MV-4-11 (cell line): Measurements from ENCODE around the gene RAB8A.

Source experiments
- DNase-seq: peaks from one replicate; lab custom pipeline; 2025; lab: John Stamatoyannopoulos, UW

Gene RAB8A

DNA sequence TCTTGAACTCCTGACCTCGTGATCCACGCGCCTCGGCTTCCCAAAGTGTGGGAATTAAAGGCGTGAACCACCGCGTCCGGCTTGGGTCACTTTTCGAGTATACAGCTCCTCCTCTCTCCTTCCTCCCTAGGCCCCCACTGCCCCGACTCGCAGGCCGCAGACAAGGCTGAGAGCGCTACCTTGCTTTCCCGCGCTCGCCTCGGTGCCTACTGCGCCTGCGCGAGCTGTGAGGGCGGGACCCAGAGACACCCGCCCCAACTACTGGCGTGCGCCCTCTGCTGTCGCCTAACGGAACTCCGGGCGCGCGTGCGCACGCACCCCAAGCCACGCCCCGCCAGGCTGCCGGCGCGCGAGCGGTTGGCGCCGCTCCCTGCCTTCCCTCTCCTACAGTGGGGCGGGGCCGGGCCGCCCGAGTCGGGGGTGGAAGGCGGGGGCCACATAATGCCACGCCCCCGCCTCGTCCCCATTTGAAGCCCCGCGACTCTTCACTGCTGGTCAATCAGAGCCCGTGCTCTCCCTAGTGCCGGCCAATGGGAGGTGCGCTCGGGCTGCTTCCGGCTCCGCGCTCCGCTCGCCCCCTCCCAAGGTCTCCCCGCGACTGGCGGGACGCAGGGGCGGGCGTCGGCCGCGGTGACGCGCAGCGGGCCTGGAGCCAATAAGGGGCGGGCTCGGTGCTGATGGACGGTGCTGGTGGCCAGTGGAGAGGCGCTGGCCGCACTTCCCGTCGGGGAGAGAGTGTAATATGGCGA is at the start of gene RAB8A:
TSS of gene RAB8A (plus strand) at position 730 of the 749 bp plus-strand sequence. CDS start at position 743, 13 bp downstream.
- DNase-seq: peak; percentile 99

DNA sequence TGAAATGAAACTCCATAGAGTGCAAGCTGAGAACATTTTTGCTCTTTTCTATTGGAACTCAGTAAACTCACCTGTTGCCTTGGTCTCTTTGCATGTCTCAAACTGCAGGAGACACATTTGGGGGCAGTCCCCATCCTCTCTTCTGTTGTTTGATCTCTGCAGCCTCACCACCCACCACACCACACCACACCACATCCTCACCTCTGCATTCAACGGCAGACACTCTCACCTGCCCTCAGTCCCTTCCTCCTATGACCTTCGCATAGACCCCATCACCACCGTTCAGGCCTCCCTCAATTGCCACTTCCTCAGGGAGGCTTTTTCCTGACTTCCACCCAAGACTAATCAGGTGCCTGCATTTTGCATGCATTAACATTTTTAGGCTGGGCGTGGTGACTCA is 49.7 kb upstream of the RAB8A start:
- DNase-seq: no peak

DNA sequence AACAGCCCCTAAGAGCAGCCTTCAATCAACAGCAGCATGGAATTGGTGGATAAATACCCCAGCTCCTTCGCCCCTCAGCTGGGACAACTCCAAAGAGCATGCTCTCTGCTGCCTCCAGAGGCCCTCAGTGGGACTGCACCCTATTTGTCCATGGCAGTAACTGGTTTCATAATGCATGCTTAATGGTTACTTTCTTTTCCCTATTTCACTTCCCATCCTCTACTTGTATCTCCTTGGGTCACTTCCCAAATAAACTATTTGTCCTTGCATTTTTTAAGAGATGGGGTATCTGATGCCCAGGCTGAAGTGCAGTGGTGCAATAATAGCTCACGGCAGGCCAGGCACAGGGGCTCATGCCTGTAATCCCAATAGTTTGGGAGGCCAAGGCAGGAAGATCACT is 48.9 kb upstream of the RAB8A start:
- peak; percentile 95 for DNase-seq

DNA sequence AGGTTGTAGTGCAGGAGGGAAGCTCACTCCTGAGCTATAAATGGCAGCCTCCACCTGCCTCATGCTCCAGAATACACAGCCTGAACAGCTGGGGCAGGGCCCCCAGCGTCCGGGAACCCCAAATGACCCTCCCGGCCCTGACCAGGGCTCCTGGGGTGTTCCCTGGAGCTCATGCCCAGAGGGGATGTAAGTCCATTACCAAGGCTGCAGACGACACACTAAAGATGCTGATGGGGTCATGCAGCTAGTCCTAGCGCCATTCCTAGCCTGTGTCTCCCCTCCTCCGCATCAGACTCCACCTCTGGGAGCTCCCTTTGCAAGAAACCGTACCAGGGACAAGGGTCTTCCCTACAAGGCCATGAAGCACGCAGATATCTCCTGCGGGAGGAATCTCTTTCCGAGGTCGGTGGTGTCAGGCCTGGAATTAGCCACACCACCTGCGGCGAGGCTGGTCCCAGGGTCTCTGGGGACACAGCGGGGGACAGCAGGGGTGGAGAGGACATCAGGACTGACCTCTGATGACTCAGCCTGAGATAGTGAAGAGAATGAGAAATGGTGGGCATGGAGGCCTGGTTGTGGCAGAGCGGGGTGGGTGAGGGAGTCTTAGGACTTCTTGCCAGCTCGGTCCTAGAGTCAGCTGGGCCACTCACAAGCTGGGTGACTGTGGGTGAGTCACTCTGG is 47.3 kb upstream of the RAB8A start:
- DNase-seq: no peak

DNA sequence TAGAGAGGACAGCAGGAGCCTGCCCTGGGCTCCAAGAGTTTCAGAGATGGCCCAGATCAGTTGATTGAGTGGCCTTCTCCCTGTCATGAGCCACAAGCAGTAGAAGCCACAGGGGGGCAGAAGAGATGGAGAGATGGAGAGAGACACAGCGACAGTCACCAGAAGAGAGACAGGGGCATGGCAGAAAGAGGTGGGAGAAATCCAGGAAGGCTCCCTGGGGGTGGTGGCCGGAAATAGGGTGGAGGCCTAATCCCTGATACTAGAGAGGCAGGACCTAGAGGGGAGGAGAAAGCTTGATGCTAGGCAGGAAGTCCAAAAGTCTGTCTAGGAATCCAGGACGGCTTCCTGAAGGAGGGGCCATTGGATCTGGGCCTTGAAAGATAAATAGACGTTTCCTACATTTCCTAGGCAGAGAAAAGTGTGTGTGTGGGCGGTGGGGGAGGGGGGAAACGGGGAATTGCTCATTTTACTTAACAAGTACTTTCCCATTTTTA is 45.0 kb upstream of the RAB8A start:
- peak; percentile 78 for DNase-seq

DNA sequence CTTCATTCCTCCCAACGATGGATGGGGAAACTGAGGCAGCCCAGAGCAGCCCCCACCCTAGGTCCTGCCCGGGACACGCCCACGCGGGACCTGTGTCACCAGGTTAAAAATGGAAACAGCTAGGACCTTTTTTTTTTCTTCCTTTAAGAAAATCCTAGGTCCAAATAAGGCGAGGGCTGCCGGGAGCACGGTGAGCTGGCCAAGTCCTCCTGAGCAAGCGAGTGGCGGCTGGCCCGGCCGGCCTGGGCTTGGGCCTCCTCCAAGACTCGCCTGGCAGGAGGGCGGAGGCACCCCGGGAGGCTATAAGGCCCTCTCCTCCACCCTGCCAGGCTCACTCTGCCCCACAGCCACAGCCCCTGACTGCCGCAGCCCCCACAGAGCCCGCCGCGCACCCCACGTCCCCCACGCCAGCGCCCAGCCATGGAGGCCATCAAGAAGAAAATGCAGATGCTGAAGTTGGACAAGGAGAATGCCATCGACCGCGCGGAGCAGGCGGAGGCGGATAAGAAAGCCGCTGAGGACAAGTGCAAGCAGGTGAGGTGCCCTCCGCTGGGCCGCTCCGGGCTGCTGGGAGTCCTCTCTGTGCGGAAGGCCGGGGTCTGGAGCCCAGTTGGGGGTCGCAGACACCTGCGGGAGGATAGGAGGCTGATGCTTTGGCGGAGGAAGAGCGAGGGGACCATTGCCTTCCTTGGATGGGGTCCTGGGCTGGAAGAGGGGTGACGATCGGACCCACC is 44.3 kb upstream of the RAB8A start:
- DNase-seq: peak; percentile 43

DNA sequence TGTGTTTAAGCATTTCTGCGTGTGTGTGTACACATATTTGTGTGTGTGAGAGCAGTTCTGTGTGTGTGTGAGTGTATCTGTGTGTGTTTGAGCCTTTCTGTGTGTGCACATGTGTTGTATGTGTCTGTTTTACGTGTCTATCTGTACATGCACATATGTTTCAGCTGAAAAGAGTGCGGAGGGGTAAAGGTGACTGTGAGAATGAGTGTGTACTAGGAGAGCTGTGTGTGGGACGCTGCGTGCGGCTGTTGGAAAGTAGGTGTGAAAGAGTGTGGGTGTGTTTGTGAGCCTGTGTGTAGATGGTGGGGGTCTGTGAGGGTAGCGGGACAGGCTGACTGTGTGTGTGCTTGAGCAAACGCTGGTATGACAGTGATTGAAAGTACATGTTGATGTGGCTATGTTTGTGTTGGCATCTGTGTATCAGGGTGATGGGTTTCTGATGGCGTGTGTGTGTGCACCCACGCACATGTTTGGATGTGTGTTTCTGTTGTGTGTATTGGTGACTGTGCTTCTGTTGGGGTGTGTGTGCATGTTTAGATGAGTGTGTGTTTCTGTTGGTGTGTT is 42.9 kb upstream of the RAB8A start:
- DNase-seq: no peak

DNA sequence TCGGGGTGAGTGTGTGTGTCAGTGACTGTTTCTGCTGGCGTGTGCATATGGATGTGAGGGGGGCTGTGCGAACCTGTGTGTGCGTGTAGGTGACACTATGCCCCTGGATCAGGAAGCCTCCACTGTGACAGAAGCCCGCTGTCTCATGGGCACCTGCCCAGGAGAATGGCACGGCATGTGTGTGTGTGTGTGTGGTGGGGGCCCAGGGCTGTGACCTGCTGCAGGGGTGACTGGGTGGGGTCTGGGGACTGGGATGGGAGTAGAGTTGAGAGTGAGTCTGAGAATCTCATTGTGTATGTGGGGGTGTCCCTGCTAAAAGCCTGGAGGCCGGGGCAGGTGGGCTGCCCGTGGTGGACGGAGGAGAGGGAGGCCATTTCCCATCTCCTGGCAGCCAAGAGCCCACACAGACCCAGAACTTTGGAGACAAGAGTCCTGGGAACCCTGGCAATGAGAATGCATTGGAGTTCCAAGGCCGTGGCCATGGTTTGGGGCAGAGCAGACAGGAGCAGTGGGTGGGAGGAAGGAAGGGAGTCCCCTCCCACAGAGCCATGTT is 41.8 kb upstream of the RAB8A start:
- no peak for DNase-seq

DNA sequence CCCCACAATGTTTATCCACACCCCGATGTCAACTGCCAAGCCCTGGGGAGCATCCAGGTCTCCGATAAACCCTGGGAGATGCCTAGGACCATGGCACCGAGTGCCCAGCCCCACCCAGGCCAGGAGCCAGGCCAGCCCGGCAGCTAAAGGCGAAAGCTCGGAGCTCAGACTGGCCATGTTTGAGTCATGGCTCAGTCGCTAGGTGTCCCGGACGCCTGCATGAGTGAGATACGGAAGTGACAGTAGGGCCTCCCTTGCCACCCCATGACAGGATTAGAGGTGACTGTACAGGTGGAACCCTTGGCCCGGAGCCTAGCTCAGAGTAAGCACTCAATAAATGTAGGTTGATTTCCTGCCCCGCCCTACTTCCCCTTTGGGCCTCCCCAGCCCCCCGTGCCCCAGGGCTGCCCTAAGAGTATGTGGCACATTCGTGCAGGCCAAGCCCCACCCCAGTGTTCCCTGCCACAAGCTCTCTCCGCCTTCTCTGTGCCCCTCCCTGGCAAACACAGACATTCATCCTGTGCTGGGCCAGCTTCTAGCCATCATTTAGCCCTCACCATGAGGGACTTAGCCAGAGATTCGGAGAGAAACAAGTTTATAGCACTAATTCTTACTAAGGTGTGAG is 41.2 kb upstream of the RAB8A start:
- DNase-seq: no peak

DNA sequence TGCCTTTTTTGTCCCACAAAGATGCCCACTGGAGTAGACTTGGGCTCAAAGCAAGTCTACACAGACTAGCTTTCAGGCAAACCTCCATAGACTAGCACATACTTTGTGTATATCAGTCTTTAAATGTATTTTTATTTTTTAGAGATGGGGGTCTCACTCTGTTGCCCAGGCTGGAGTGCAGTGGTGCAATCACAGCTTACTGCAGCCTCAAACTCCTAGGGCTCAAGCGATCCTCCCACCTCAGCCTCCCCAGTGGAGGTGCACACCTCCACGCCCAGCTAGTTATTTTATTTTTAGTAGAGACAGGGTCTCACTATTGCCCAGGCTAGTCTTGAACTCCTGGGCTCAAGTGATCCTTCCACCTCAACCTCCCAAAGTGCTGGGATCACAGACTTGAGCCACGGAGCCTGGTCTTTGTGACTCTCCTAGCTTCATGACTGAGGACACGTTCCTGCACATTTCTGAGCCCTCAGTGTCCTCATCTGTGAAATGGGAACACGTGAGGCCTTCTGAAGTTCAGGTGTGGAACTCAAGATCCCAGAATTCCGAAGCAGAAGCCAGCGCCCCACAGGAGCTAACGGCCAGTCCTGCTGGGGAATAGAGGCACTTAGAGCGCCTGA is 40.5 kb upstream of the RAB8A start:
- no peak for DNase-seq

DNA sequence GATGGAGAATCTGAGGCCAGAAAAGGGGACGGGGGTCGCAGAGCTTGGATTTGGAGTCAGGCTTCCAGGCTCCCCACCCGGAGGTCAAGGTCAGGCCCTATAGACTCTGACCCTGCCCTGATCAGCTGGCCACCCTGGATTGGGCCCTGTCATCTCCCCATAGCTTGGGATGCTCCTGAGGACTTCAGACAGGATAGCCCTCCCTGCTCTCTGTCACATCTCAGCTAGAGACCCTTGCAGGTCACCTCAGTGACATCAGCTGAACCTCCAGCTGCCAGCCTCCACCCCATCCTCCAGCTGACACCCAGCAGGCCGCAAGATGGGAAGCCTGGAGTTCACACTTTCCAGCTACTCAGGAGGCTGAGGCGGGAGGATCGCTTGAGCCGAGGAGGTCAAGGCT is 38.2 kb upstream of the RAB8A start:
- DNase-seq: no peak

DNA sequence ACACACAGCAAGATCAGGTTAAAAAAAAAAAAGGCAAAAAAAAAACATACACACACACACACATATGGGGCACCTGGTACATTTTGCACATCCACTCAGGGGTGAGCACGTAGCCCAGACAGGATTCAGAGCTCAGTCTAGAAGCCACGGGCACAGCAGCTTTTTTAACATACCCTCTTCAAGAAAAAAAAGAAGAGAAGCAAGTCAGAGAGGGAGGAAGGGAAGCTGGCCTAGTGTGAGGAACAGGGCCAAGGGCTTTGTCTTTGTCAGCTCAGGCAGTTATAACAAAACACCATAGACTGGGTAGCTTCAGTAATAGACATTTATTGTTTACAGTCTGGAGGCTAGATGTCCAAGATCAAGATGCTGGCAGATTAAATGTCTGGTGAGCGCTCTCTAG is 37.7 kb upstream of the RAB8A start:
- no peak for DNase-seq

DNA sequence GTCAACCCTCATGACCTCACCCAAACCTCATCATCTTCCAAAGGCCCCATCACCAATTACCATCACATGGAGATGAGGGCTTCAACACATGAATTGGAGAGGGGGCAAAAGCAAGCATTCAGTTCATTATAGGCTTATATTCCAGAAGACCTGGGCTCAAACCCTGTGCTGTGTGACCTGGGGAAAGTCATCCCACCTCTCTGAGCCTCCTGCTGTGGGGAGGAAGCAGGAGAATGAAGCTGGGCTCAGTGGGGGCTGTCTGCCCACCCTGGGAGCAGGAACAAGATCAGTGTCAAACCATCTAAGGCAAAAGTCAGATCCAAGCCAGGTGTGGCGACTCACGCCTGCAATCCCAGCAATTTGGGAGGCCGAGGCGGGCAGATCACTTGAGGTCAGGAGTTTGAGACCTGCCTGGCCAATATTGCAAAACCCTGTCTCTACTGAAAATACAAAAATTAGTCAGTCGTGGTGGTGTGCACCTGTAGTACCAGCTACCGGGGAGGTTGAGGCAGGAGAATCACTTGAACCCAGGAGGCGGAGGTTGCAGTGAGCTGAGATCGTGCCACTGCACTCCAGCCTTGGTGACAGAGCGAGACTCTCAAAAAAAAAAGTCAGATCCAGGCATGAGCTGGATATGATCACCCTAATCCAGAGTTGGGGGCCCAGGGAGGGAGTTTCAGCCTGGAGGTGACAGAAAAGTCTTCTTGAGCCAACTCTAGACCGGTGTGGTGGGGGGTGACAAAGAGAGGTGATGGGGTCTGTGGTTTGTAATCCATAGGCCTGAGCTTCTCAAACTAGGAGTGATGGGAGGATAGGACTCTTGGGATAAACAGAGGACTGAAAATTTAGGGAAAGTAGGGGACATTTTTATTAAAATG is 37.0 kb upstream of the RAB8A start:
- no peak for DNase-seq

DNA sequence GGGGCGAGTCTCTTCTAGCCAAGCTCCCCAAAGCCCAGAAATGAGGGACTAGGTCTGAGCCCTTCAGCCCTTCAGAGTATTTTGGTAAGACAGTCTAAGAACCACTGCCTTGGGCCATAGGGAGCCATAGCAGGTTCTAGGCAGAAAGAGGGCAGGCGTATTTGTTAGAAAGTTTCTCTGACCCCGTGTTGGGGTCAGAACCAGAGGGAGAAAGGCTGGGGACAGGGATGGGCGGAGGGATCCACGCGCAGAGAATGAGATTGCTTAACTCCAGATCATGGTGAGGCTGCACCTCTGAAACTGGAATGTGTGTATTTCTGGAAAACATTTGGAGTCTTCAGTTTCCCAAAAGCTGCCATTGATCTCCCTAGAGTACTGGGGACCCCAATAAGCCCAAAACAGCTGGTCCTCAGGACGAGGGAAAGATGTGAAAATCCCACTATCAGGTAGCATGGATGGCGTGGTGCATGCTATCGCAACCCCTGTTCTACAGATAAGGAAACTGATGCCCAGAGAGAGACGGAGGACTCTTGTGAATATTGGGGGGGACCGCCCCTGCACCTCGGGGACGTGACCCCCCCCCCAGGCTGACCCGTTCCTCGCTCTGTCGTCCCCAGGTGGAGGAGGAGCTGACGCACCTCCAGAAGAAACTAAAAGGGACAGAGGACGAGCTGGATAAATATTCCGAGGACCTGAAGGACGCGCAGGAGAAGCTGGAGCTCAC is 36.1 kb upstream of the RAB8A start:
- no peak for DNase-seq

DNA sequence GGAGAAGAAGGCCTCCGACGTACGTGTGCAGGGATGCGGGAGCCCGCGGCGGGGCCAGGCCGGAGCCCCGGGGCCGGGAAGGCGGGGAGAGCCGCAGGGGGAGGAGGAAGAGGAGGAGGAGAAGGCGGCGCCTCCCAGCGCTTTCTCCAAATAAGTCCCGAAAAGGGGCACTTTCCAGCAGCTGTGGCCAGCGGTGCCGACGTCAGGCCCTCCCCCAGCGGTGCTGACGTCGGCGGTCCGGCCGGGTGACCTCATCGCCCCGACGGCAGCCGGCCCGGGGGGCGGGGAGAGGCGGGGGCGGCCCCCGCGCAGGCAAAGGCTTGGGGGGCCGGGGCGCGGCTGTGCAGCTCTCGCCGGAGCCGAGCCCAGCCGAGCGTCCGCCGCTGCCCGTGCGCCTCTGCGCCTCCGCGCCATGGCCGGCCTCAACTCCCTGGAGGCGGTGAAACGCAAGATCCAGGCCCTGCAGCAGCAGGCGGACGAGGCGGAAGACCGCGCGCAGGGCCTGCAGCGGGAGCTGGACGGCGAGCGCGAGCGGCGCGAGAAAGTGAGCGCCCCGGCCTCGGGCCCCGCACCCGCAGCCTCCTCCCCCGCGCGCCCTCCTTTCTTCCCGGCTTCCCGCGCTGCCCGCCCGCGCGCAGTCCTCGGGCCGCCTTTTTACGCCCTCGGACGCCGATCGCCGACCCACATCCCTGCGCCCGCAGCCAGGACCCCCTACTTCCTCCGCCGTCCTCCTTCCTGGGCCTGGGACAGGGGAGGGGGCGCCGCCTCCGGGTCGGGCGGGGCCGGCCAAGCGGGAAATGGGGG is 35.3 kb upstream of the RAB8A start, which contains the start of gene TPM4:
TSS of gene TPM4 (plus strand) at position 342 of the 804 bp plus-strand sequence. CDS start at position 413, 71 bp downstream.
- DNase-seq: peak; percentile 89

DNA sequence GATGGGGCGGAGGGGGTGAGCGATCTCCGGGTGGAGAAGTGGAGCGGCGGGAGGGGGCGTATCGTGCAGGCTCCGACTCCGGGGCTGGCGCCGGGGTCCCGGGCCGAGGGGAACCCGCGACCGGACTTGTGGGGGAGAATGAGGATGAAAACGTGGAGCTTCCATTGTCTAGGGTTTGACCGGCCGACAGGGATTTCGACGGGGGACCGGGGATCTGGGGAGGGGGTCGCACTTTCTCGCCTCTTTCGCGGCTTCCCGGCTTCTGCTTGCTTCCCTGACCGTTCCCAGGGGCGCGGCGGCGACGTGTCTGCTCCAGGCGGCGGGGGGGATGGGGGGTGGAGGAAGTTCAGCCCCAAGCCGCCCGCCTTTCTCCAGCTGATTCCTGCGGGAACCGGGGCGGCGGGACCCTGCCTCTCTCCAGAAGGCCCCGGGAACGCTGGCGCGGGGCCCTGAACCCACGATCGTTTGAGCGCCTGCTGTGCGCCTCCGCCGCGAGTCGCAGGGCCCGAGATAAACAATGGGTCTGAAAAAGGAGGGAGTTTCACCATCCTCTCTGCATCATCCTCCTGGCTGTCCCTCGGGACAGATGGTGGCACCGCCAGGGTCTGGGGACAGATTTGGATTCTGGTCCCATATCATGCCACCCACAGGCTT is 34.6 kb upstream of the RAB8A start:
- no peak for DNase-seq

DNA sequence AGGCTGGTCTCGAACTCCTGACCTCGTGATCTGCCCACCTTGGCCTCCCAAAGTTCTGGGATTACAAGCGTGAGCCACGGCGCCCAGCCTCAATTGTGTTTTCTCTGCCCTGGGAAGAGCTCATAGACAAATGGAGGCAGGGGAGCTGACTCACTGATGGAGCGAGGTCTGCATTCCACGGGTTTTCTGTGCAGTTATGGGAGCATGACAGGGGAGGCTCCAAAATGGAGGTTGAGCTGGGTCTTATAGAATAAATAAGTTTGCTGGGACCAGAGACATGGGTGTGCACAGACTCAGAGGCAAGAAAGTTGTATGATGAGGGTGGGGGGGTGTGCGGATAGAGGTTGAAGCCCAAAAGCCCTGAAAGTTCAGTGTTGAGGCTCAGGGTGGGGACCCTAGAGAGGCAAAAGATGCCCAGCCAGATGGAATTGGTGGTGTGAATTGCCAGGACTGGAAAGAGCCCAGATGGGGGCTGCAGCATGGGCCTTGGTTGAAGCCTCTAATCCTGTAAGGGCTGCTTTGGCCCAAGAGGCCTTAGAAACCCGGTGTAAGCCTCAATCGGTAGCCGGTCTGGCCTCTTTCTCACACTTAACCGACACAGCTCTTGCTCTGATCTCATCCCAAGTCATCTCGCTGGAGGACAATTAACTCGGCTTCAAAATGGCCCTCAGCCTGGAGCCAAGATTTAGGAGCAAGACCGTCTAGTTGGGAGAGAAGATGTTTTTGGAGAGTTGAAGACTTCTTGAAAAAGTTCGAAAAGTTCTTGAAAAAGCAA is 33.5 kb upstream of the RAB8A start:
- peak; percentile 53 for DNase-seq
